ENCODE data around the gene FKBP2. TPM values are rescaled to one million over a fixed set of nuclear protein-coding genes. Genes with fewer than 3 reads are reported as not detected.

Gene FKBP2
- total and polyA plus RNA-seq, 2 of the 13 experiments (the other 11 are each of a cell fraction or from before 2014, with no cell fraction given), result 30.1 to 53.3 TPM

DNA sequence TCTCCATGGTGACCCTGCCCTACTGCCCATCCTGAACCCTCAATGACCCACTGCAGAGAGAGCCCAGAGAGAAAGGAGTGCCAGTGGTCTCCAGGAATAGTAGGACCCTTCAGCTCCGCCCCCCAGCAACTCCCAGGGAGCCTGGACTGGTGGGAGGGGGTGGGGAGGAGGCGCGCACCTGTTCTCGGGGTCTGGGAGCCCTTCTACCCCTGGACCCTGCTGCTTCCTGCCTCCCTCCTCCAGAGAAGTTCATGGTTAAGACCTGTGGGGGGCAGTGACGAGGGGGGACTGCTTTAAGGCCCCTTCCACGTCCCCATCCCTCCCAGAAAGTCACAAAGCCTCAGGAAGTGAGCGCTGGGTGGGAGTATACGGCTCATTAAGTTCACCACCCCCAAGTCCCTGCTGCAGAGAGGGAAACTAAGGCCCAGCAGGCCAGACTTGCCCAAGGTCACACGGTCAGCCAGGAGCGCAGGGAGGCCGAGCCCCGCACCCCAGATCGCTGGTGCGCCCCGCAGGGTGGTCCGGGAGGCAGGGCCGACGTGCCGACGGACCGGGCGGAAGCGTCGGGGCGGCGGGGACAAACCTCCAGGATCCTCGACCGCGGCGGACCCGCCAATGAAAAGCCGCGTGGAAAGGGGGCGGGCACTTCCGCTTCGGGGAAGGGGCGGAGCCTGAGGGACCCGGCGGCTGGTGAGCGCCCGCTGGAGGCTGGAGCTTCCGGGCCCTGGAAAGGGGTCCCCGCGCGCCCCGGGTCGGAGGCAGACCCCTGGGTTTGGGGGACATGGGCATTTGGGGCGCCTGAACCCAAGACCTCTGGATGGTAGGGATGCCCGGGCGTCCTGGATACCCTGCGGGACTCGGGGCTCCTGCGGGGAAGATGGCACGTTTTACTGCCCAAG is 15.0 kb upstream of the FKBP2 start, which contains the start of the genes NUDT22 and TRPT1 (continued):
- TF ChIP-seq, protein P1, sequence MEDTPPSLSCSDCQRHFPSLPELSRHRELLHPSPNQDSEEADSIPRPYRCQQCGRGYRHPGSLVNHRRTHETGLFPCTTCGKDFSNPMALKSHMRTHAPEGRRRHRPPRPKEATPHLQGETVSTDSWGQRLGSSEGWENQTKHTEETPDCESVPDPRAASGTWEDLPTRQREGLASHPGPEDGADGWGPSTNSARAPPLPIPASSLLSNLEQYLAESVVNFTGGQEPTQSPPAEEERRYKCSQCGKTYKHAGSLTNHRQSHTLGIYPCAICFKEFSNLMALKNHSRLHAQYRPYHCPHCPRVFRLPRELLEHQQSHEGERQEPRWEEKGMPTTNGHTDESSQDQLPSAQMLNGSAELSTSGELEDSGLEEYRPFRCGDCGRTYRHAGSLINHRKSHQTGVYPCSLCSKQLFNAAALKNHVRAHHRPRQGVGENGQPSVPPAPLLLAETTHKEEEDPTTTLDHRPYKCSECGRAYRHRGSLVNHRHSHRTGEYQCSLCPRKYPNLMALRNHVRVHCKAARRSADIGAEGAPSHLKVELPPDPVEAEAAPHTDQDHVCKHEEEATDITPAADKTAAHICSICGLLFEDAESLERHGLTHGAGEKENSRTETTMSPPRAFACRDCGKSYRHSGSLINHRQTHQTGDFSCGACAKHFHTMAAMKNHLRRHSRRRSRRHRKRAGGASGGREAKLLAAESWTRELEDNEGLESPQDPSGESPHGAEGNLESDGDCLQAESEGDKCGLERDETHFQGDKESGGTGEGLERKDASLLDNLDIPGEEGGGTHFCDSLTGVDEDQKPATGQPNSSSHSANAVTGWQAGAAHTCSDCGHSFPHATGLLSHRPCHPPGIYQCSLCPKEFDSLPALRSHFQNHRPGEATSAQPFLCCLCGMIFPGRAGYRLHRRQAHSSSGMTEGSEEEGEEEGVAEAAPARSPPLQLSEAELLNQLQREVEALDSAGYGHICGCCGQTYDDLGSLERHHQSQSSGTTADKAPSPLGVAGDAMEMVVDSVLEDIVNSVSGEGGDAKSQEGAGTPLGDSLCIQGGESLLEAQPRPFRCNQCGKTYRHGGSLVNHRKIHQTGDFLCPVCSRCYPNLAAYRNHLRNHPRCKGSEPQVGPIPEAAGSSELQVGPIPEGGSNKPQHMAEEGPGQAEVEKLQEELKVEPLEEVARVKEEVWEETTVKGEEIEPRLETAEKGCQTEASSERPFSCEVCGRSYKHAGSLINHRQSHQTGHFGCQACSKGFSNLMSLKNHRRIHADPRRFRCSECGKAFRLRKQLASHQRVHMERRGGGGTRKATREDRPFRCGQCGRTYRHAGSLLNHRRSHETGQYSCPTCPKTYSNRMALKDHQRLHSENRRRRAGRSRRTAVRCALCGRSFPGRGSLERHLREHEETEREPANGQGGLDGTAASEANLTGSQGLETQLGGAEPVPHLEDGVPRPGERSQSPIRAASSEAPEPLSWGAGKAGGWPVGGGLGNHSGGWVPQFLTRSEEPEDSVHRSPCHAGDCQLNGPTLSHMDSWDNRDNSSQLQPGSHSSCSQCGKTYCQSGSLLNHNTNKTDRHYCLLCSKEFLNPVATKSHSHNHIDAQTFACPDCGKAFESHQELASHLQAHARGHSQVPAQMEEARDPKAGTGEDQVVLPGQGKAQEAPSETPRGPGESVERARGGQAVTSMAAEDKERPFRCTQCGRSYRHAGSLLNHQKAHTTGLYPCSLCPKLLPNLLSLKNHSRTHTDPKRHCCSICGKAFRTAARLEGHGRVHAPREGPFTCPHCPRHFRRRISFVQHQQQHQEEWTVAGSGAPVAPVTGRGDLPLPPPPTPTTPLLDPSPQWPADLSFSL (CRISPR knock-in tag; IDR thresholded peaks at IDR 0.05), result 0 out of 2 replicates have a peak, but pooled peaks have one; percentile 47
- TF ChIP-seq KDM6A (CRISPR knock-in tag; IDR thresholded peaks at IDR 0.05; ENCODE audit: low read depth) (no peak), SAFB2 (CRISPR knock-in tag; IDR thresholded peaks at IDR 0.05; ENCODE audit: borderline replicate concordance, low read depth) (no peak; the same call in none of the 2 replicates), CCDC6 (CRISPR knock-in tag; IDR thresholded peaks at IDR 0.05) (no peak; the same call in 1 of the 2 replicates), RBFOX2 (IDR thresholded peaks at IDR 0.05; ENCODE audit: low read depth, low read length) (peak; percentile 89), RARA (CRISPR knock-in tag; IDR thresholded peaks at IDR 0.05) (no peak), GZF1 (CRISPR knock-in tag; IDR thresholded peaks at IDR 0.05) (no peak), ZNF12 (CRISPR knock-in tag; IDR thresholded peaks at IDR 0.05) (no peak), TCF7L2 (IDR thresholded peaks at IDR 0.05; ENCODE audit: low read depth, low read length) (no peak), POGZ (CRISPR knock-in tag; IDR thresholded peaks at IDR 0.05) (peak; percentile 38; the same call in 1 of the 2 replicates), JUND (CRISPR knock-in tag; IDR thresholded peaks at IDR 0.05) (no peak)
- TF ChIP-seq, protein P2, sequence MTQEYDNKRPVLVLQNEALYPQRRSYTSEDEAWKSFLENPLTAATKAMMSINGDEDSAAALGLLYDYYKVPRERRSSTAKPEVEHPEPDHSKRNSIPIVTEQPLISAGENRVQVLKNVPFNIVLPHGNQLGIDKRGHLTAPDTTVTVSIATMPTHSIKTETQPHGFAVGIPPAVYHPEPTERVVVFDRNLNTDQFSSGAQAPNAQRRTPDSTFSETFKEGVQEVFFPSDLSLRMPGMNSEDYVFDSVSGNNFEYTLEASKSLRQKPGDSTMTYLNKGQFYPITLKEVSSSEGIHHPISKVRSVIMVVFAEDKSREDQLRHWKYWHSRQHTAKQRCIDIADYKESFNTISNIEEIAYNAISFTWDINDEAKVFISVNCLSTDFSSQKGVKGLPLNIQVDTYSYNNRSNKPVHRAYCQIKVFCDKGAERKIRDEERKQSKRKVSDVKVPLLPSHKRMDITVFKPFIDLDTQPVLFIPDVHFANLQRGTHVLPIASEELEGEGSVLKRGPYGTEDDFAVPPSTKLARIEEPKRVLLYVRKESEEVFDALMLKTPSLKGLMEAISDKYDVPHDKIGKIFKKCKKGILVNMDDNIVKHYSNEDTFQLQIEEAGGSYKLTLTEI (CRISPR knock-in tag; conservative IDR thresholded peaks at IDR 0.05), result no peak
- TF ChIP-seq, protein P3, sequence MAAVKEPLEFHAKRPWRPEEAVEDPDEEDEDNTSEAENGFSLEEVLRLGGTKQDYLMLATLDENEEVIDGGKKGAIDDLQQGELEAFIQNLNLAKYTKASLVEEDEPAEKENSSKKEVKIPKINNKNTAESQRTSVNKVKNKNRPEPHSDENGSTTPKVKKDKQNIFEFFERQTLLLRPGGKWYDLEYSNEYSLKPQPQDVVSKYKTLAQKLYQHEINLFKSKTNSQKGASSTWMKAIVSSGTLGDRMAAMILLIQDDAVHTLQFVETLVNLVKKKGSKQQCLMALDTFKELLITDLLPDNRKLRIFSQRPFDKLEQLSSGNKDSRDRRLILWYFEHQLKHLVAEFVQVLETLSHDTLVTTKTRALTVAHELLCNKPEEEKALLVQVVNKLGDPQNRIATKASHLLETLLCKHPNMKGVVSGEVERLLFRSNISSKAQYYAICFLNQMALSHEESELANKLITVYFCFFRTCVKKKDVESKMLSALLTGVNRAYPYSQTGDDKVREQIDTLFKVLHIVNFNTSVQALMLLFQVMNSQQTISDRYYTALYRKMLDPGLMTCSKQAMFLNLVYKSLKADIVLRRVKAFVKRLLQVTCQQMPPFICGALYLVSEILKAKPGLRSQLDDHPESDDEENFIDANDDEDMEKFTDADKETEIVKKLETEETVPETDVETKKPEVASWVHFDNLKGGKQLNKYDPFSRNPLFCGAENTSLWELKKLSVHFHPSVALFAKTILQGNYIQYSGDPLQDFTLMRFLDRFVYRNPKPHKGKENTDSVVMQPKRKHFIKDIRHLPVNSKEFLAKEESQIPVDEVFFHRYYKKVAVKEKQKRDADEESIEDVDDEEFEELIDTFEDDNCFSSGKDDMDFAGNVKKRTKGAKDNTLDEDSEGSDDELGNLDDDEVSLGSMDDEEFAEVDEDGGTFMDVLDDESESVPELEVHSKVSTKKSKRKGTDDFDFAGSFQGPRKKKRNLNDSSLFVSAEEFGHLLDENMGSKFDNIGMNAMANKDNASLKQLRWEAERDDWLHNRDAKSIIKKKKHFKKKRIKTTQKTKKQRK (IDR thresholded peaks at IDR 0.05; ENCODE audit: low read length), result no peak
- TF ChIP-seq, protein P4, sequence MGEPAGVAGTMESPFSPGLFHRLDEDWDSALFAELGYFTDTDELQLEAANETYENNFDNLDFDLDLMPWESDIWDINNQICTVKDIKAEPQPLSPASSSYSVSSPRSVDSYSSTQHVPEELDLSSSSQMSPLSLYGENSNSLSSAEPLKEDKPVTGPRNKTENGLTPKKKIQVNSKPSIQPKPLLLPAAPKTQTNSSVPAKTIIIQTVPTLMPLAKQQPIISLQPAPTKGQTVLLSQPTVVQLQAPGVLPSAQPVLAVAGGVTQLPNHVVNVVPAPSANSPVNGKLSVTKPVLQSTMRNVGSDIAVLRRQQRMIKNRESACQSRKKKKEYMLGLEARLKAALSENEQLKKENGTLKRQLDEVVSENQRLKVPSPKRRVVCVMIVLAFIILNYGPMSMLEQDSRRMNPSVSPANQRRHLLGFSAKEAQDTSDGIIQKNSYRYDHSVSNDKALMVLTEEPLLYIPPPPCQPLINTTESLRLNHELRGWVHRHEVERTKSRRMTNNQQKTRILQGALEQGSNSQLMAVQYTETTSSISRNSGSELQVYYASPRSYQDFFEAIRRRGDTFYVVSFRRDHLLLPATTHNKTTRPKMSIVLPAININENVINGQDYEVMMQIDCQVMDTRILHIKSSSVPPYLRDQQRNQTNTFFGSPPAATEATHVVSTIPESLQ (CRISPR knock-in tag; conservative IDR thresholded peaks at IDR 0.05), result no peak

Data from HepG2 (cell line).